ENCODE measurements around the gene STK24.

DNA sequence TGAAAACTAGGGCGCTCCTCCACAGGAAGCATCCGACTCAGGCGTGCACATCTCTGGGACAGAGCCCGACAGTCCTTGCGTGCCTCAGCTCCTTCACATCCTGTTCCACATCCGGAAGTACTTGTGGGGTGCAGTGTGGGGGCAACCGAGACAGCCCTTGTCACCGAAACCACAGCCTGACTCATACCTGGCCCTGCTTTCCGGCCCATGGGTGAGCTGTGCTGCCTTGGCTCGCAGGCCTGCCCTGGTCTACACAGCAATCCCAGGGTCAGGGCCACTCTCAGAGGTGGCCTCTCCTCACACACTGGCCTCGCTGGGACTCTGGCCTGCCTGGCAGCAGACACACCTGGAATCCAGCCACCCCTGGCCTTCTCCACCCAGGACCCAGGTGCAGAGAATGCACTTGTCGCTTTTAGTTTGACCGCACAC is 100.4 kb downstream of the STK24 start:
- TF ChIP-seq, protein P1, sequence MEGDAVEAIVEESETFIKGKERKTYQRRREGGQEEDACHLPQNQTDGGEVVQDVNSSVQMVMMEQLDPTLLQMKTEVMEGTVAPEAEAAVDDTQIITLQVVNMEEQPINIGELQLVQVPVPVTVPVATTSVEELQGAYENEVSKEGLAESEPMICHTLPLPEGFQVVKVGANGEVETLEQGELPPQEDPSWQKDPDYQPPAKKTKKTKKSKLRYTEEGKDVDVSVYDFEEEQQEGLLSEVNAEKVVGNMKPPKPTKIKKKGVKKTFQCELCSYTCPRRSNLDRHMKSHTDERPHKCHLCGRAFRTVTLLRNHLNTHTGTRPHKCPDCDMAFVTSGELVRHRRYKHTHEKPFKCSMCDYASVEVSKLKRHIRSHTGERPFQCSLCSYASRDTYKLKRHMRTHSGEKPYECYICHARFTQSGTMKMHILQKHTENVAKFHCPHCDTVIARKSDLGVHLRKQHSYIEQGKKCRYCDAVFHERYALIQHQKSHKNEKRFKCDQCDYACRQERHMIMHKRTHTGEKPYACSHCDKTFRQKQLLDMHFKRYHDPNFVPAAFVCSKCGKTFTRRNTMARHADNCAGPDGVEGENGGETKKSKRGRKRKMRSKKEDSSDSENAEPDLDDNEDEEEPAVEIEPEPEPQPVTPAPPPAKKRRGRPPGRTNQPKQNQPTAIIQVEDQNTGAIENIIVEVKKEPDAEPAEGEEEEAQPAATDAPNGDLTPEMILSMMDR (conservative IDR thresholded peaks at IDR 0.05; ENCODE audit: low read length): no peak
- no peak for TF ChIP-seq EZH2phosphoT487 (IDR thresholded peaks at IDR 0.05; ENCODE audit: borderline replicate concordance, low read depth, low read length)

All from OCI-LY7 (cell line).